KMS-11 (cell line): ENCODE measurements around the gene BRINP3.

Experiments
- H2AFZ ChIP-seq: fragments of 200-600 bp; sonication (generic); 2 replicates; pipeline ENCODE4 v1.6.1; 2016; ENCODE audit warnings: antibody characterized with exemption, mixed run types, low read depth
- H3K27ac ChIP-seq: fragments of 200-600 bp; sonication (generic); 2 replicates; pipeline ENCODE4 v1.6.1; 2016; ENCODE audit warnings: mild to moderate bottlenecking, mixed run types
- H3K27me3 ChIP-seq: fragments of 200-600 bp; sonication (generic); 2 replicates; pipeline ENCODE4 v1.6.1; 2017; ENCODE audit warnings: mild to moderate bottlenecking, low read depth, mixed run types, moderate library complexity; ENCODE audit not compliant: insufficient read depth
- H3K36me3 ChIP-seq: fragments of 200-600 bp; sonication (generic); 2 replicates; pipeline ENCODE4 v1.6.1; 2017; ENCODE audit warnings: mild to moderate bottlenecking, mixed run types; ENCODE audit not compliant: insufficient read depth
- H3K4me1 ChIP-seq: fragments of 200-600 bp; sonication (generic); 2 replicates; pipeline ENCODE4 v1.6.1; 2016; ENCODE audit warnings: mild to moderate bottlenecking, low read depth, mixed run types; ENCODE audit not compliant: poor library complexity, severe bottlenecking
- H3K4me2 ChIP-seq: fragments of 200-600 bp; sonication (generic); 2 replicates; pipeline ENCODE4 v1.7.0; 2016; ENCODE audit warnings: mild to moderate bottlenecking, mixed run types
- H3K4me3 ChIP-seq: fragments of 200-600 bp; sonication (generic); IDR thresholded peaks from 2 replicates; pipeline ENCODE4 v1.6.1; 2017; ENCODE audit warnings: low read depth, low read length, mixed read lengths; ENCODE audit not compliant: insufficient read depth
- H3K79me2 ChIP-seq: fragments of 200-600 bp; sonication (generic); 2 replicates; pipeline ENCODE4 v1.6.1; 2016; ENCODE audit warnings: low read depth, mixed run types; ENCODE audit not compliant: insufficient read depth
- H3K9ac ChIP-seq: fragments of 200-600 bp; sonication (generic); 2 replicates; pipeline ENCODE4 v1.6.1; 2016; ENCODE audit warnings: mild to moderate bottlenecking, mixed run types
- H4K20me1 ChIP-seq: fragments of 200-600 bp; sonication (generic); 2 replicates; pipeline ENCODE4 v1.6.1; 2016; ENCODE audit warnings: mild to moderate bottlenecking, mixed run types; ENCODE audit not compliant: insufficient read depth
- CTCF ChIP-seq: fragments of 200-600 bp; sonication (generic); conservative IDR thresholded peaks from 2 replicates; pipeline ENCODE4 v1.6.1; 2017; ENCODE audit warnings: low read depth, mild to moderate bottlenecking, antibody characterized with exemption, low read length, moderate library complexity, mixed read lengths

Gene BRINP3

GRCh38 chr1:190494451-190494850 lies 16.8 kb upstream of the BRINP3 start:
- Histone ChIP-seq H2AFZ (no peak overlapping the region), H4K20me1 (no peaks in the 10 kb centered on the region), H3K4me3 (no peak overlapping the region), H3K4me2 (no peak overlapping the region), H3K27ac (no peak overlapping the region), H3K27me3 (no peaks in the 10 kb centered on the region), H3K9ac (no peak overlapping the region), H3K79me2 (no peaks in the 10 kb centered on the region), H3K36me3 (no peaks in the 10 kb centered on the region), H3K4me1 (no peaks in the 10 kb centered on the region)
- TF ChIP-seq CTCF = no peak

GRCh38 chr1:190491404-190491803 lies 13.7 kb upstream of the BRINP3 start:
- Histone ChIP-seq H3K4me3 (no peak overlapping the region), H3K27me3 (no peaks in the 10 kb centered on the region), H3K9ac (no peak overlapping the region), H2AFZ (no peak overlapping the region), H3K36me3 (no peaks in the 10 kb centered on the region), H3K4me1 (no peaks in the 10 kb centered on the region), H4K20me1 (no peaks in the 10 kb centered on the region), H3K79me2 (no peaks in the 10 kb centered on the region), H3K27ac (no peak overlapping the region), H3K4me2 (no peak overlapping the region)
- TF ChIP-seq CTCF = no peak

GRCh38 chr1:190484045-190484444 lies 6.4 kb upstream of the BRINP3 start:
- H2AFZ ChIP-seq = no peak overlapping the region
- no peak for TF ChIP-seq CTCF
- no peaks in the 10 kb centered on the region for H3K79me2 ChIP-seq
- H3K36me3 ChIP-seq = no peaks in the 10 kb centered on the region
- no peak overlapping the region for H3K4me2 ChIP-seq
- H3K4me1 ChIP-seq = no peaks in the 10 kb centered on the region
- no peak overlapping the region for H3K9ac ChIP-seq
- no peak overlapping the region for H3K27ac ChIP-seq
- no peaks in the 10 kb centered on the region for H4K20me1 ChIP-seq
- no peaks in the 10 kb centered on the region for H3K27me3 ChIP-seq
- no peak overlapping the region for H3K4me3 ChIP-seq

- Histone ChIP-seq H3K27me3 (no peaks in the 10 kb centered on the region), H3K4me2 (no peak overlapping the region)
These were observed 2.6 kb upstream of the BRINP3 start for GRCh38 chr1:190480231-190480630.

More at GRCh38 chr1:190480231-190480630, 2.6 kb upstream of the BRINP3 start:
- Histone ChIP-seq H3K27ac (no peak overlapping the region), H3K9ac (no peak overlapping the region), H3K79me2 (no peaks in the 10 kb centered on the region), H3K36me3 (no peaks in the 10 kb centered on the region), H4K20me1 (no peaks in the 10 kb centered on the region), H3K4me1 (no peaks in the 10 kb centered on the region), H2AFZ (no peak overlapping the region), H3K4me3 (no peak overlapping the region)
- TF ChIP-seq CTCF = no peak
